Neuronal stem cell (in vitro differentiated cells): Measurements from ENCODE around the gene GLTPD2. TPM values are rescaled to one million over a fixed set of nuclear protein-coding genes. Genes with fewer than 3 reads are reported as not detected.

Experiments
- DNase-seq: peaks from one replicate; pipeline ENCODE4 v3.0.0-alpha.2; 2013; ENCODE audit warnings: low spot score
- H2AFZ ChIP-seq: one replicate; pipeline ENCODE4 v1.6.1; 2013; ENCODE audit warnings: mild to moderate bottlenecking, low read length, inconsistent platforms
- H2AK5ac ChIP-seq: 2 replicates; pipeline ENCODE4 v1.6.1; 2013; ENCODE audit warnings: low read depth, mild to moderate bottlenecking, inconsistent platforms, low read length, moderate library complexity, mixed read lengths
- H2BK120ac ChIP-seq: 2 replicates; pipeline ENCODE4 v1.6.1; 2013; ENCODE audit warnings: low read depth, mild to moderate bottlenecking, inconsistent platforms, low read length, moderate library complexity, mixed read lengths
- H2BK12ac ChIP-seq: one replicate; pipeline ENCODE4 v1.6.1; 2013; ENCODE audit warnings: low read length, inconsistent platforms
- H2BK15ac ChIP-seq: 2 replicates; pipeline ENCODE4 v1.6.1; 2013; ENCODE audit warnings: mild to moderate bottlenecking, low read length, inconsistent platforms, mixed read lengths
- H2BK5ac ChIP-seq: one replicate; pipeline ENCODE4 v1.6.1; 2013; ENCODE audit warnings: inconsistent platforms, mild to moderate bottlenecking, low read length, moderate library complexity
- H3K14ac ChIP-seq: one replicate; pipeline ENCODE4 v1.6.1; 2013; ENCODE audit warnings: low read length, inconsistent platforms
- H3K18ac ChIP-seq: 2 replicates; pipeline ENCODE4 v1.6.1; 2013; ENCODE audit warnings: low read length, inconsistent platforms
- H3K23ac ChIP-seq: 2 replicates; pipeline ENCODE4 v1.6.1; 2013; ENCODE audit warnings: low read depth, mild to moderate bottlenecking, mixed read lengths, low read length, inconsistent platforms; ENCODE audit not compliant: poor library complexity
- H3K27ac ChIP-seq: replicated peaks from 3 replicates; pipeline ENCODE4 v1.5.1; 2013; ENCODE audit warnings: low read length, inconsistent platforms
- H3K27me3 ChIP-seq, 3 experiments: 2 replicates each; pipeline ENCODE4 v1.6.1; 2013; ENCODE audit warnings: low read length in 3 of 3, mild to moderate bottlenecking in 2 of 3, inconsistent platforms in 1 of 3, low read depth in 1 of 3, mixed read lengths in 1 of 3, moderate library complexity in 1 of 3; ENCODE audit not compliant: control insufficient read depth in 3 of 3, insufficient read depth in 3 of 3
- H3K36me3 ChIP-seq, 2 donors: replicated peaks in 1 of 2; 2 replicates each; pipeline ENCODE4 v1.6.1; 2013; ENCODE audit warnings: low read length in 2 of 2; ENCODE audit not compliant: control insufficient read depth in 2 of 2, insufficient read depth in 2 of 2
- H3K4ac ChIP-seq: 2 replicates; pipeline ENCODE4 v1.6.1; 2013; ENCODE audit warnings: inconsistent platforms, mild to moderate bottlenecking, low read length, moderate library complexity
- H3K4me1 ChIP-seq, 2 donors: 1 replicate in 1 of 2; 2 replicates in 1 of 2; pipeline ENCODE4 v1.6.1; 2013; ENCODE audit warnings: low read length in 2 of 2, low read depth in 1 of 2; ENCODE audit not compliant: control insufficient read depth in 2 of 2, insufficient read depth in 1 of 2
- H3K4me2 ChIP-seq: one replicate; pipeline ENCODE4 v1.6.1; 2013; ENCODE audit warnings: mild to moderate bottlenecking, low read length, inconsistent platforms; ENCODE audit not compliant: insufficient read depth, poor library complexity, severe bottlenecking
- H3K4me3 ChIP-seq, 2 donors: 2 replicates each; pipeline ENCODE4 v1.5.1; 2013; ENCODE audit warnings: low read length in 2 of 2, mild to moderate bottlenecking in 2 of 2, inconsistent platforms in 1 of 2, moderate library complexity in 1 of 2
- H3K79me1 ChIP-seq: one replicate; pipeline ENCODE4 v1.6.1; 2013; ENCODE audit warnings: low read depth, mild to moderate bottlenecking, inconsistent platforms, low read length, moderate library complexity
- H3K9ac ChIP-seq: one replicate; pipeline ENCODE4 v1.6.1; 2013; ENCODE audit warnings: mild to moderate bottlenecking, low read depth, low read length, inconsistent platforms; ENCODE audit not compliant: poor library complexity
- H3K9me3 ChIP-seq, 2 donors: replicated peaks in 1 of 2; 2 replicates each; pipeline versions ENCODE3 to v1.6.1; 2013; ENCODE audit warnings: low read length in 2 of 2, mild to moderate bottlenecking in 2 of 2, inconsistent platforms in 1 of 2, low read depth in 1 of 2, mixed read lengths in 1 of 2, moderate library complexity in 1 of 2; ENCODE audit not compliant: control insufficient read depth in 2 of 2, insufficient read depth in 1 of 2
- H4K8ac ChIP-seq: one replicate; pipeline ENCODE4 v1.6.1; 2013; ENCODE audit warnings: low read depth, mild to moderate bottlenecking, inconsistent platforms, low read length, moderate library complexity
- H4K91ac ChIP-seq: one replicate; pipeline ENCODE4 v1.6.1; 2013; ENCODE audit warnings: low read length, low read depth, mild to moderate bottlenecking, inconsistent platforms; ENCODE audit not compliant: poor library complexity
- WGBS, 2 donors: extraction: QIAGEN DNeasy Blood & Tissue Kit; methylation state at CpG; one replicate each; pipeline ENCODE4 v1.1.7; 2013; ENCODE audit warnings: missing lambda C conversion rate in 2 of 2, mixed read lengths in 1 of 2; ENCODE audit not compliant: insufficient read length in 2 of 2, insufficient replicate concordance in 1 of 2; ENCODE audit errors: extremely low coverage in 2 of 2; 5-methylcytosine and 5-hydroxymethylcytosine counted together
- polyA plus RNA-seq, 2 experiments: library from polyadenylated mRNA; stranded (reverse); fragments of 200-250 nt; gene quantifications; one replicate each; pipeline ENCODE4 v1.2.3, GENCODE V29; 2013

The GLTPD2 gene
- polyA plus RNA-seq (2013, experiment 1 of 2): 0.07 TPM
- polyA plus RNA-seq (2013, experiment 2 of 2): not detected

GRCh38 chr17:4788807-4789700 lies at the start of gene GLTPD2:
Gene GLTPD2, plus strand, starts transcription at chr17:4788964. Its CDS starts 48 bp downstream, at chr17:4789012.
- Histone ChIP-seq H3K27ac (peak within 1 kb of the TSS; percentile 75), H3K4ac (peak within 1 kb of the TSS; percentile 53), H3K9me3 (no peaks in the 10 kb centered on the region), H3K23ac (peak within 1 kb of the TSS; percentile 85), H3K14ac (peak within 1 kb of the TSS; percentile 97), H3K79me1 (peaks cover 2% of the 10 kb centered on the region), H3K4me1 (peaks cover 4 to 12% of the 10 kb centered on the region in 2 donors), H3K4me2 (peak within 1 kb of the TSS; percentile 98), H3K36me3 (no peaks in the 10 kb centered on the region), H2BK5ac (peak within 1 kb of the TSS; percentile 75), H4K91ac (no peak within 1 kb of the TSS), H2AK5ac (peak within 1 kb of the TSS; percentile 93), H2BK12ac (peak within 1 kb of the TSS; percentile 84), H3K9ac (peak within 1 kb of the TSS; percentile 91), H3K18ac (peak within 1 kb of the TSS; percentile 100), H2BK15ac (peak within 1 kb of the TSS; percentile 49), H2AFZ (peak within 1 kb of the TSS; percentile 96), H2BK120ac (no peak within 1 kb of the TSS), H3K27me3 (peaks cover 0 to 14% (median 4%) of the 10 kb centered on the region in 3 experiments), H3K4me3 (peak within 1 kb of the TSS; percentile 47 to 90), H4K8ac (no peak within 1 kb of the TSS)
- WGBS, 2 donors: no CpG with 5 or more reads among the region's 62 CpGs
- DNase-seq: peak; percentile 29

- WGBS, 2 donors: no CpG with 5 or more reads among the region's 100 CpGs
- peaks cover 23 to 82% (median 65%) of the 10 kb centered on the region in 3 experiments for H3K27me3 ChIP-seq
These were observed 49.4 kb upstream of the GLTPD2 start, which contains the start of the genes CXCL16 and ZMYND15 for GRCh38 chr17:4739122-4740024. Gene CXCL16, minus strand, starts transcription at chr17:4739928. Its CDS starts 589 bp downstream, at chr17:4739339. Gene ZMYND15, plus strand, starts transcription at chr17:4739833. Its CDS starts 716 bp downstream, at chr17:4740549.

GRCh38 chr17:4740025-4740351 lies 48.8 kb upstream of the GLTPD2 start:
- peaks cover 23 to 89% (median 70%) of the 10 kb centered on the region in 3 experiments for H3K27me3 ChIP-seq
- H3K27ac ChIP-seq: no peak overlapping the region
- no peak overlapping the region for H3K9ac ChIP-seq
- no CpG with 5 or more reads among the region's 13 CpGs for WGBS, 2 donors
- peak overlapping the region; percentile 84 for H3K4me2 ChIP-seq
- no peak overlapping the region for H4K8ac ChIP-seq
- peak overlapping the region; percentile 89 for H3K18ac ChIP-seq
- H3K36me3 ChIP-seq: no peaks in the 10 kb centered on the region
- H2BK5ac ChIP-seq: no peak overlapping the region
- peak overlapping the region; percentile 98 for H2AFZ ChIP-seq
- peak overlapping the region; percentile 37 for H2AK5ac ChIP-seq
- H3K23ac ChIP-seq: peak overlapping the region; percentile 80
- peaks cover 3 to 5% of the 10 kb centered on the region in 2 donors for H3K4me1 ChIP-seq
- peak overlapping the region; percentile 46 to 73 for H3K4me3 ChIP-seq
- no peak overlapping the region for H3K14ac ChIP-seq
- peaks cover 0 to 4% of the 10 kb centered on the region in 2 donors for H3K9me3 ChIP-seq
- no peak overlapping the region for H3K4ac ChIP-seq
- DNase-seq: no peak
- H3K79me1 ChIP-seq: no peaks in the 10 kb centered on the region
- H4K91ac ChIP-seq: no peak overlapping the region
- H2BK15ac ChIP-seq: no peak overlapping the region
- H2BK12ac ChIP-seq: peak overlapping the region; percentile 84
- H2BK120ac ChIP-seq: no peak overlapping the region

More at GRCh38 chr17:4739122-4740024, 49.4 kb upstream of the GLTPD2 start, which contains the start of the genes CXCL16 and ZMYND15:
- Histone ChIP-seq H2BK5ac (peak within 1 kb of the TSS; percentile 53), H3K14ac (peak within 1 kb of the TSS; percentile 71), H2BK12ac (peak within 1 kb of the TSS; percentile 84), H3K9ac (peak within 1 kb of the TSS; percentile 86), H4K8ac (no peak within 1 kb of the TSS), H3K9me3 (peaks cover 0 to 4% of the 10 kb centered on the region in 2 donors), H3K18ac (peak within 1 kb of the TSS; percentile 89), H3K23ac (peak within 1 kb of the TSS; percentile 80), H3K4me2 (peak within 1 kb of the TSS; percentile 84), H4K91ac (no peak within 1 kb of the TSS), H2AFZ (peak within 1 kb of the TSS; percentile 98), H2AK5ac (peak within 1 kb of the TSS; percentile 37), H3K79me1 (no peaks in the 10 kb centered on the region), H3K4me3 (peak within 1 kb of the TSS; percentile 46 to 73), H2BK120ac (no peak within 1 kb of the TSS), H3K27ac (no peak within 1 kb of the TSS), H3K4me1 (peaks cover 3% of the 10 kb centered on the region in 2 donors), H3K4ac (no peak within 1 kb of the TSS), H2BK15ac (peak within 1 kb of the TSS; percentile 4), H3K36me3 (no peaks in the 10 kb centered on the region)
- no peak for DNase-seq
